ENCODE data around the gene AGO3.

DNA sequence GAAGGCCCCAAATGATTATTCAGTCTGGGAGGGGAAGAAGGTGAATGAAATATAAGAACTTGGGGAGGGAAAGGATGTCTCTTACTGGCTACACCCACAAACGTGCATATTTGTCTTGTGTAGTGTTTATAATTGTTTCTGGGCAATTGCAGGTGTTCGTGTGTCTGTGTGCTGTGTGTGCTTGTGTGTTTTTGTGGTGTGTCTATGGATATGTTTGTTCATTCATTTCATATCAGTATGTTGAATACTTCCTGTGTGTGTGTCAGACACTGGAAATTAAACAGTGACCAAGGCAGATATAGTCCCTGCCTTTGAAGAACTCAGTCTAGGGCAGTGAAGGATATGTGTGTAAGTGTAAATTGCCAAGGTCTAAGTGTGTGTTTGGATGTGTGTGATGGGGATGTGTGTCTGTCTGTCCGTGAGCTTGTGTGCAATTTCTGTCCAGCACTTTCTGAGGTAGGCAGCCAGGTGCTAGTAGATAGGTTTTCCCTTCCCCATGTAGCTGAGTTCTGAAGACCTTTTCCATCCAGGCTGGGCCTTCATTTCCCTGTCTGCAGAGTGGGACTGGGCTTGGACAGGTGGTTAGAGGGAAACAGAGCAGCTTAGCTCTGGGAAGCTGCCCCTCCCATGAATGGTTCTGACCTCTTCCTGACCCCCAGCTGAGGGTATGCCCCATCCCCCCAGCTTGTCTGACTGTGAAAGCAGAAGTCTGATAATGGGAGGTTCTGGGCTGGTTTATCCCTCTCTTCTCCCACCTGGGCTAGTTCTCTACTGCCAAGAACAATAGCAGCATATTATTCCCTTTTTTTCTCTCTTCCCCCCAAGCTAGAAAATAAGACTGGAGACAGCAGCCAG, 44.1 kb upstream of the AGO3 start:
- TF ChIP-seq, protein P1, sequence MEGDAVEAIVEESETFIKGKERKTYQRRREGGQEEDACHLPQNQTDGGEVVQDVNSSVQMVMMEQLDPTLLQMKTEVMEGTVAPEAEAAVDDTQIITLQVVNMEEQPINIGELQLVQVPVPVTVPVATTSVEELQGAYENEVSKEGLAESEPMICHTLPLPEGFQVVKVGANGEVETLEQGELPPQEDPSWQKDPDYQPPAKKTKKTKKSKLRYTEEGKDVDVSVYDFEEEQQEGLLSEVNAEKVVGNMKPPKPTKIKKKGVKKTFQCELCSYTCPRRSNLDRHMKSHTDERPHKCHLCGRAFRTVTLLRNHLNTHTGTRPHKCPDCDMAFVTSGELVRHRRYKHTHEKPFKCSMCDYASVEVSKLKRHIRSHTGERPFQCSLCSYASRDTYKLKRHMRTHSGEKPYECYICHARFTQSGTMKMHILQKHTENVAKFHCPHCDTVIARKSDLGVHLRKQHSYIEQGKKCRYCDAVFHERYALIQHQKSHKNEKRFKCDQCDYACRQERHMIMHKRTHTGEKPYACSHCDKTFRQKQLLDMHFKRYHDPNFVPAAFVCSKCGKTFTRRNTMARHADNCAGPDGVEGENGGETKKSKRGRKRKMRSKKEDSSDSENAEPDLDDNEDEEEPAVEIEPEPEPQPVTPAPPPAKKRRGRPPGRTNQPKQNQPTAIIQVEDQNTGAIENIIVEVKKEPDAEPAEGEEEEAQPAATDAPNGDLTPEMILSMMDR (IDR thresholded peaks at IDR 0.05), result no peak
- TF ChIP-seq POLR2A (IDR thresholded peaks at IDR 0.05), result no peak
